Retina (tissue), 1 donor: ENCODE data around the gene POLN.
"Not testable (repeated sequence)": the region's sequence is repeated elsewhere in the genome, so short reads cannot be mapped to it uniquely, and the experiment has no call there.

Source experiments
- DNase-seq: peaks from one replicate; pipeline ENCODE4 v3.0.0-alpha.2; 2016

The POLN gene

GRCh38 chr4:2212831-2213230 is 29.1 kb downstream of the POLN start:
- DNase-seq: no peak

GRCh38 chr4:2202789-2203188 is 39.1 kb downstream of the POLN start:
- DNase-seq: not testable (repeated sequence)

GRCh38 chr4:2194496-2194895 is 47.4 kb downstream of the POLN start:
- no peak for DNase-seq

GRCh38 chr4:2193326-2193725 is 48.6 kb downstream of the POLN start:
- no peak for DNase-seq

- no peak for DNase-seq
Measured at GRCh38 chr4:2186865-2187172, 55.1 kb downstream of the POLN start.

- DNase-seq: no peak
Measured at GRCh38 chr4:2186133-2186864, 55.6 kb downstream of the POLN start.

GRCh38 chr4:2183394-2183793 is 58.5 kb downstream of the POLN start:
- no peak for DNase-seq

GRCh38 chr4:2182994-2183393 is 58.9 kb downstream of the POLN start:
- no peak for DNase-seq

- no peak for DNase-seq
Measured at GRCh38 chr4:2180410-2180809, 61.5 kb downstream of the POLN start.

- no peak for DNase-seq
Measured at GRCh38 chr4:2179717-2180116, 62.2 kb downstream of the POLN start.

GRCh38 chr4:2178986-2179385 is 62.9 kb downstream of the POLN start:
- DNase-seq: no peak

- DNase-seq: no peak
Measured at GRCh38 chr4:2177443-2178093, 64.4 kb downstream of the POLN start.

GRCh38 chr4:2175990-2176698 is 65.8 kb downstream of the POLN start:
- no peak for DNase-seq

GRCh38 chr4:2174061-2174460 is 67.9 kb downstream of the POLN start:
- DNase-seq: no peak

- DNase-seq: no peak
Measured at GRCh38 chr4:2172627-2173231, 69.2 kb downstream of the POLN start.

- DNase-seq: no peak
Measured at GRCh38 chr4:2172161-2172560, 69.8 kb downstream of the POLN start.

GRCh38 chr4:2168469-2169319 is 73.2 kb downstream of the POLN start:
- DNase-seq: no peak

GRCh38 chr4:2166253-2166652 is 75.7 kb downstream of the POLN start:
- DNase-seq: no peak

GRCh38 chr4:2165391-2165790 is 76.5 kb downstream of the POLN start:
- no peak for DNase-seq

GRCh38 chr4:2163311-2163821 is 78.6 kb downstream of the POLN start:
- DNase-seq: no peak

- not testable (repeated sequence) for DNase-seq
Measured at GRCh38 chr4:2161092-2161703, 80.7 kb downstream of the POLN start.

- no peak for DNase-seq
Measured at GRCh38 chr4:2159931-2160330, 82.0 kb downstream of the POLN start.
